Posterior vena cava (tissue), 2 donors: Measurements from ENCODE around the gene PROX2. TPM values are rescaled to one million over a fixed set of nuclear protein-coding genes. Genes with fewer than 3 reads are reported as not detected.

Source experiments
- DNase-seq: peaks from one replicate; pipeline ENCODE4 v3.0.0-alpha.2; 2020; ENCODE audit warnings: low spot score
- intact Hi-C, 2 donors: fragments of 100-400 bp; cut with DNase I; formaldehyde crosslinking; loops; one replicate each; pipeline versions ENCODE4 v1.14.1 to v1.14.2; 2022 to 2023
- total RNA-seq, 2 donors: library from RNA; stranded (reverse); fragmentation: NEBNext Ultra II Directional; extraction: Animal tissue kit (Norgen Biotek cat#: 25700); gene quantifications; one replicate each; pipeline ENCODE4 v1.2.1, GENCODE V29; 2021
- donor health status: DM: yes; HTN: yes; CAD: no.
- donor health status: DM: yes; HTN: yes; CAD: no.

Gene PROX2
- total RNA-seq, 2 donors from 2014 or later = not detected

DNA sequence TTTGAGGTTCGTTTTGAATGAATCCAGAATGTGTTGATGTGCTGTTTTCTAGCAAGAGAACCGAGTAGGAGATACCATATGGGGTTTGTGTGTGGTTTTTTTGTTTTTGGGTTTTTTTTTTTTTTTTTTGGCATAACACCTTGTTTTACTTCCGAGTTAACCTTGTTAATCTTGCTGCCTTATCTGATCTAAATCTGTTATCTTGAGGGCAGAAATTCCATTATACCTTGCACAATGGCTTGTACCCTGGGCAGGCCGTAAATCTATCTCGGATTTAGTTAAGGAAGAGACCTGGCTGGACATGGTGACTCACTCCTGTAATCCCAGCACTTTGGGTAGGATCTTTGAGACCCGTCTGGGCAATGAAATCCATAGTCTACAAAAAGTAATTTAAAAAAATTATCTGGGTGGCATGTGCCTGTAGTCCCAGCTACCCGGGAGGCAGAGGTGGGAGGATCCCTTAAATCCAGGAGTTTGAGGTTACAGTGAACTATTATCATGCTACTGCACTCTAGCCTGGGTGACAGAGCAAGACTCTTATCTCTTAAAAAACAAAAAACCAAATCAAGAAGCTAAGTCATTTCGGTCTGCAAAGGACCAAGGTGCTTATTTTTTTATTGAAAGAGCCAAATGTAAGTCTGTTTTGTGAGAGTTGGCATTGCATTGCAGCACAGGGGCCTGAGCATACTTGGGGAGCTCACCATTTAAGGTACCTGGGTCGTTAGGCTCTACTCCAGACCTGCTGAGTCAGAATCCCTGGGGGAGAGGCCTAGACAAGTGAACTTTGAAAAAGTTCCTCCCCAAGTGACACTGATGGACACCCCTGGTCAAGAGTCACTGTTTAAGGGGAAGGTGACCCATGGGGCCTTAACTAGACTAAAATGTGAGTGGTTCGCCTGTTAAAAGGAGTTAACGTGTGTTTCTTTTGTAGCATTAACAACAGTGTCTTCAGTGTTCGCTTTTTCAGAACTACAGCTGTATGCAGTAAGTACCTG is 12.5 kb upstream of the PROX2 start:
- DNase-seq = no peak
- intact Hi-C loops = no loop called here

- no peak for DNase-seq
- intact Hi-C loops = no loop called here
Measured at GRCh38 chr14:74886001-74886400, 10.1 kb upstream of the PROX2 start.

GRCh38 chr14:74882103-74882920 is 6.4 kb upstream of the PROX2 start:
- intact Hi-C loops = no loop called here
- DNase-seq = peak; percentile 88

- intact Hi-C loops = no loop called here
- peak; percentile 96 for DNase-seq
Measured at GRCh38 chr14:74881431-74882102, 5.6 kb upstream of the PROX2 start, which contains the start of gene DLST. Gene DLST (plus strand): TSS chr14:74881916. CDS start chr14:74881954, 38 bp downstream.

DNA sequence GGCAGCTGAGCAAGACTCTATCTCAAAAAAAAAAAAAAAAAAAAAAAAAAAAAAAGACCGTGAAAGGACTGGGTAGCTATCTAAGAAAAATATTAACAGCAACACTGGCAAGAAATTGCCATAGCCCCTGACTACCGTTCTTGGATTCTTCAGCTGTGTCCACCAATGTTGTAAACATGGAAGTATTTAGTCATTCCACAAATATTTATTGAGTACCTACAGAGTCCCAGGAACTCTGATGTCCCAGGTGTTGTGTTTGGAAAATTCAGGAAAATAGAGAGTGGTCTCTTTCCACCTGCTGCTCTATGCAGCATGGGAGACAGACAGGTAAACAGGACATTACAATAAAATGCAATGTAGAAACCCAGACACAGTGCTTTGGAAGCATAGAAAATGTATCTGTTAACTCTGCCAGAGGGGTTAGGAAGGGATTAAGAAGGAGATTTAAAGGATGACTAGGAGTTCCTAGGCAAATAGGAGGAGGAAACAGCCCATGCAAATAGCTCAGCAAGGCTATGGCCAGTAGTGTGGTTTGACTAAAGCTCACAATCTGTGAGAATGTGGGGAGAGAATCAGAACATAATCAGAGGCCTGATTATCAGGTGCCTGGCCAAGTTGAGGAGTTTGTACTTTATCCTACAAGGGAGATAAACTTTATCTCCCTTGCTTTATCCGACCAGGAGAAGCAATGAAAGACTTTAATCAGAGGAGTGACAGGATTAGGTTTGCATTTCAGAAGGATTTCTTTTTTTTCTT is 3.7 kb upstream of the PROX2 start:
- intact Hi-C loops = no loop called here
- DNase-seq = no peak

DNA sequence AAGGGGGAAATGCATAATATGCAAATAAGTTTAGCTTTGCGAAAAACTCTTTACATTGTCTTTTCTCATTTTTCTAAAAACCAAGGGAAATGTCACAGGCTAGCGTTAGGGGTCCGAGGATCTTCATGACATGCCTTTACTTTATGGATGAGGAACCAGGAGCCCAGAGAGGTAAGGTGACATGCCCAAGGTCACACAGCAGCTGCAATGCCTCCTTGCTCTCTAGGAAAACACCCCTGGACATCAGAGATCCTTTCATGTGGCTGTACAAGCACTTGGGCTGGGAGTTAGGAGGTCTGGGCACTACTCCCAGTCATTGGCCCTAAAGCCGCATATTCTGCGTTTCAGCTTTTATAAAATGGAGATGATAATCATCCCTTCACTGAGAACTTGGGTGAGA is 741 bp downstream of the PROX2 start:
- no peak for DNase-seq
- intact Hi-C loops = no loop called here

- intact Hi-C loops = no loop called here
- DNase-seq = no peak
Measured at GRCh38 chr14:74871819-74872218, 4.1 kb downstream of the PROX2 start.

DNA sequence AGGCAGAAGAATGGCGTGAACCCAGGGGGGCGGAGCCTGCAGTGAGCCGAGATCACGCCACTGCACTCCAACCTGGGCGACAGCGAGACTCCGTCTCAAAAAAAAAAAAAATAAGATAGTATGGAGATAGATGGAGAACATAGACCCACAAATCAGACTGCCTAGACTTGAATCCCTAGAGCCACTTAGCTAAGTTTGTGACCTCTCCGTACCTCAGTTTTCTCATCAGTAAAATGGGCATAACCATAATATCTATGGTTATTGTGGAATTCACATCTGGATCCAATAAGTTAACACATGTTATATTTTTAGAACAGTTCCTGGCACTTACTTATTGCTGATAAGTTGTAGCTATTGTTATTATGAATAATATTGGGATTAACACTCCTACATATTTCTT is 7.2 kb downstream of the PROX2 start:
- intact Hi-C loops = no loop called here
- no peak for DNase-seq

GRCh38 chr14:74867673-74868072 is 8.3 kb downstream of the PROX2 start:
- intact Hi-C loops = no loop called here
- no peak for DNase-seq

DNA sequence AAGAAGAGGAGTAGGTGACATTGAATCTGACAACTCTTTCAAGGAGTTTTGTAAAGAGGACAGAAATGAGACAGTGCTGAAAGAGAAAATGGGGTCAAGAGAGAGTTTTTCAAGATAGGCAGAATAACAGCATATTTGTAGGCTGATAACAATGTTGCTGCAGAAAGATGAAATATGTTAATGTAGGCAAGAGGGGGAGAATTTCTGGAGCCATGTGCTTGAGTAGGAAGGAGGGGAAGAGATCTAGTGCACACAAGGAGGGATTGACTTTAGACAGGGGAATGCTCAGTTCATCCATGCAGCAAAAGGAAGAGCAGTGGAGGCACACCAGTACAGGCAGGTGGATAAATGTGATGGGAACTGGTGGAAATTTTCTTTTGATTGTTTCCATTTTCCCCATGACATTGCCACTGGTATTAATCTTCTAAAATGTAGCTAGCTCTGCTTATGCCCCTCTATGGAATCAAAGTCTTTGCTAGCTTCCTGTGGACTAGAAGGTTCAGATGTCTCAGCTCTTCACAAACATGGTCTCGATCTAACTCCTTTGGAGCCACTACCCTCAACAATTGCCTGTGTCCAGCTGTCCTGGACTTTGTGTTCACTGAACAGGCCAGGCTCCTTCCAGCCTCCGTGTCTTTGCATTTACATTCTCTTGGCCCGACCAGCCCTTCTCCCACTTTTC is 9.1 kb downstream of the PROX2 start:
- intact Hi-C loops = no loop called here
- no peak for DNase-seq

DNA sequence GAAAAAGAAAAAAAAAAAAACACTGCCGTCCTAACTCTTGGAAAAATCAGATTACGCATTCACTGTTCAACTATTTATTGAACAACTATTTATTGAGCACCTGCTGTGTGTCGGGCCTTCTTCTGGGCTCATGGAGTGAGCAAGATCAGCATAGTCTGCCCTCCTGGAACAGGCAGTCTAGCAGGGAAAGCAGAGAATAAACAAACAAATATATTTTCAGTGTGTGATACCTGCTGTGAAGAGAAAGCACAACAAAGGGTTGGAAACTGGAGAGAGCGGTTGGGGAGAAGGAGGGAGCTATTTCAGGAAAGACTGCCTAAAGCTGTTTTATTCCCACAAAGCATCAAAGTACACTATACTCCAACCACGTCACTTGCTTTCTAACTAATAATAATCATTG is 10.8 kb downstream of the PROX2 start:
- DNase-seq = no peak
- intact Hi-C loops = no loop called here

- DNase-seq = no peak
- intact Hi-C loops = loop anchor here in 1 of 2 donors (5.0 kb wide), 1 partner anchor 43 kb away; no protein-coding TSS in a partner anchor
Measured at GRCh38 chr14:74864198-74864597, 11.7 kb downstream of the PROX2 start.

DNA sequence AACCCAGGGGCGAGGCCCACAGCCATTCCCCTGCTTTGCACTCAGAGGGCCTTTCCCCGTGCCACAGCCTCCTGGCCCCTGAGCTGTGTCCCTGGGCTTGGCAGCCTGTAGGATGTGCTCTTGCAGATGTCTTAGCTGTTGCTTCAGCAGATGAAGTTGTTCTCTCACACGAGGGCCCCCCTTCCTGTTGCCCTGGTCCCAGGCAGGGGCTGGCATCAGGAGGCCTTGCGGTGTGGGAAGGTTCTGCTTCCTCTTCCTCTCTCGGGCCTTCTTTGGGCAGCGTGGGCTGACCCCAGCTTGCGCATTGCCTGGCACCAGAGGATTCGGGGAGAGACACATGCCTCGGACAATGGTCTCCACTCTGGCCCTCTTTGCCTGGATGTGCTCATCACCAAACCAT is 12.7 kb downstream of the PROX2 start:
- DNase-seq = peak; percentile 81
- intact Hi-C loops = loop anchor here in 1 of 2 donors (5.0 kb wide), 1 partner anchor 44 kb away; no protein-coding TSS in a partner anchor

GRCh38 chr14:74861734-74862090 is 14.2 kb downstream of the PROX2 start:
- no peak for DNase-seq
- intact Hi-C loops = loop anchor here in 1 of 2 donors (5.0 kb wide), 1 partner anchor 46 kb away; no protein-coding TSS in a partner anchor

- intact Hi-C loops = loop anchor here in 1 of 2 donors (5.0 kb wide), 1 partner anchor 46 kb away; no protein-coding TSS in a partner anchor
- peak; percentile 97 for DNase-seq
Measured at GRCh38 chr14:74860899-74861733, 14.8 kb downstream of the PROX2 start.

- no peak for DNase-seq
- intact Hi-C loops = loop anchor here (5.0 kb wide), 1 partner anchor 47 kb away; no protein-coding TSS in a partner anchor
Measured at GRCh38 chr14:74859757-74860552, 16.0 kb downstream of the PROX2 start.
